Right lobe of liver (tissue), 6 donors: ENCODE data around the gene OPN1SW. TPM values are rescaled to one million over a fixed set of nuclear protein-coding genes. Genes with fewer than 3 reads are reported as not detected.

ENCODE experiments used
- ATAC-seq, 4 donors: fragments of 200-7000 bp; cut with Tn5 transposase; one replicate each; pipeline ENCODE4 v1.9.1; 2020; ENCODE audit warnings: mild to moderate bottlenecking in 4 of 4, moderate library complexity in 4 of 4
- DNase-seq, 3 donors: peaks; one replicate each; pipeline ENCODE4 v3.0.0-alpha.2; 2020
- H3K27ac ChIP-seq, 3 donors: fragments of 200-600 bp; one replicate each; pipeline ENCODE4 v1.8.0; 2022
- H3K27me3 ChIP-seq, 2 donors: fragments of 200-600 bp; one replicate each; pipeline ENCODE4 v1.8.0; 2022
- H3K36me3 ChIP-seq, 4 donors: fragments of 200-600 bp; sonication (generic) in 1 of 4; one replicate each; pipeline versions ENCODE4 v1.5.1 to v1.8.0; 2017 to 2022; ENCODE audit warnings: control low read depth in 1 of 4
- H3K4me1 ChIP-seq, 4 donors: fragments of 200-600 bp; sonication (generic) in 1 of 4; one replicate each; pipeline versions ENCODE4 v1.5.1 to v1.8.0; 2017 to 2022; ENCODE audit warnings: control low read depth in 1 of 4
- H3K4me3 ChIP-seq, 3 donors: fragments of 200-600 bp; one replicate each; pipeline ENCODE4 v1.8.0; 2022
- H3K9me3 ChIP-seq, 4 donors: fragments of 200-600 bp; sonication (generic) in 1 of 4; one replicate each; pipeline versions ENCODE4 v1.5.1 to v1.8.0; 2017 to 2022; ENCODE audit warnings: control low read depth in 1 of 4
- POLR2A ChIP-seq: fragments of 450-650 bp; IDR thresholded peaks from one replicate; pipeline ENCODE4 v1.6.1; 2017; ENCODE audit warnings: antibody characterized with exemption, mild to moderate bottlenecking
- WGBS: methylation state at CpG from one replicate; pipeline ENCODE4 v1.1.6; 2018; ENCODE audit warnings: low coverage, low lambda C conversion rate; ENCODE audit not compliant: insufficient coverage; ENCODE audit errors: missing lambda C conversion rate; 5-methylcytosine and 5-hydroxymethylcytosine counted together
- intact Hi-C, 2 donors: fragments of 100-400 bp; cut with DNase I; formaldehyde crosslinking; loops; one replicate each; pipeline versions ENCODE4 v1.11.2 to v1.14.1; 2022
- long read RNA-seq: library from polyadenylated mRNA; unstranded; transcript quantifications from one replicate; pipeline ENCODE4 v2.0.0, GENCODE V29; 2019
- total RNA-seq, 6 experiments: library from RNA; depleted of rRNA in 2 of 6; stranded (reverse); fragments of >200 nt in 2 of 6; fragmentation: NEBNext Ultra II Directional in 3 of 6; extraction: Animal tissue kit (Norgen Biotek cat#: 25700) in 3 of 6; gene quantifications; one replicate each; pipeline versions ENCODE4 v1.1.0 to v1.2.4, GENCODE V29; 2016 to 2023
- TF ChIP-seq, protein P1 (sequence below), 4 donors: fragments of 200-600 bp in 3 of 4; fragments of 450-650 bp in 1 of 4; IDR thresholded peaks; one replicate each; pipeline versions ENCODE4 v1.5.1 to v1.8.0; 2016 to 2022; ENCODE audit warnings: antibody characterized with exemption in 4 of 4, mild to moderate bottlenecking in 2 of 4
- donor health status: DM: no; HTN: yes; CAD: no.
- donor health status: DM: no; HTN: no; CAD: no.
- donor health status: DM: no; HTN: no; CAD: no.
- donor health status: DM: no; HTN: yes; CAD: no.
- donor health status: DM: no; HTN: yes; CAD: no.

The OPN1SW gene, protein sequence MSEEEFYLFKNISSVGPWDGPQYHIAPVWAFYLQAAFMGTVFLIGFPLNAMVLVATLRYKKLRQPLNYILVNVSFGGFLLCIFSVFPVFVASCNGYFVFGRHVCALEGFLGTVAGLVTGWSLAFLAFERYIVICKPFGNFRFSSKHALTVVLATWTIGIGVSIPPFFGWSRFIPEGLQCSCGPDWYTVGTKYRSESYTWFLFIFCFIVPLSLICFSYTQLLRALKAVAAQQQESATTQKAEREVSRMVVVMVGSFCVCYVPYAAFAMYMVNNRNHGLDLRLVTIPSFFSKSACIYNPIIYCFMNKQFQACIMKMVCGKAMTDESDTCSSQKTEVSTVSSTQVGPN
- total RNA-seq = not detected
- long read RNA-seq = 0 reads

DNA sequence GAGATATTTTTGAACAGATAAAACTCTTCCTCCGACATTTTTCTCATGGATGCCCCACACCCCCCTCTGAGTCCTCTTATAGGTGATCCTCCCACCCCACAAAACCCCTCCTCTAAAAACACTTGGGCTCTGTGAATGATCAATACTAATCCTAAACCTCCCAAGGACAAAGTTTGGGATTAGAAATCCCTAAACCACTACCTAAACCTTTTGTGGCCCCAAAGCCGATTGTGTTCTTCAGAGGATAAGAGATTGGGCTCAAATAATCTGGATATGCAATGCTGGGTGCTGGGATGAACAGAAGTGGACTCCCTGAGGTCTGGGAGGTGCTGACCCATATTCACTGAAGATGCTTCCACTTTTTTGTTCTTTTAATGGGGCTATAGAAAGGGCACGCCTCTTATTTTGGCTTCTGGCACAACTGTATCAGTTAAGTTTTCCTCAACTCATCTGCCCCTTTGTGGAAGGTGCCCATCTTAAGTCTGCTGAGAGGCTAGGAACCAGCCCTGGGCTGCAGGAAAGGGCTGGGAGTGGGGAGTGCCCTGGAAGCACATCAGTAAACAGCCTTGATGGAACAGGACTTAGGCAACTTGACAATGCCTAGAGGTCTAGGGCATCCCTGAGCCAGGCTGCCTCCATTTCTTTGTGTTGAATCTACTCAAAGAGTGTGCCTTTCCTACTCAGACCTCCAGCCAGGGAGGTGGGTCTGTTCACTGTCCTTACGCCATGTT is at the start of gene OPN1SW:
Gene OPN1SW, minus strand, starts transcription at position 51 of the 731 bp plus-strand sequence. Its CDS starts 13 bp downstream, at position 38.
- Histone ChIP-seq H3K4me3 (no peak within 1 kb of the TSS), H3K36me3 (peaks cover 0 to 9% (median 4%) of the 10 kb centered on the region in 4 donors), H3K9me3 (peaks cover 0 to 4% (median 0%) of the 10 kb centered on the region in 4 donors), H3K27ac (no peak within 1 kb of the TSS), H3K27me3 (no peaks in the 10 kb centered on the region), H3K4me1 (no peaks in the 10 kb centered on the region)
- intact Hi-C loops = no loop called here
- TF ChIP-seq, protein P1, sequence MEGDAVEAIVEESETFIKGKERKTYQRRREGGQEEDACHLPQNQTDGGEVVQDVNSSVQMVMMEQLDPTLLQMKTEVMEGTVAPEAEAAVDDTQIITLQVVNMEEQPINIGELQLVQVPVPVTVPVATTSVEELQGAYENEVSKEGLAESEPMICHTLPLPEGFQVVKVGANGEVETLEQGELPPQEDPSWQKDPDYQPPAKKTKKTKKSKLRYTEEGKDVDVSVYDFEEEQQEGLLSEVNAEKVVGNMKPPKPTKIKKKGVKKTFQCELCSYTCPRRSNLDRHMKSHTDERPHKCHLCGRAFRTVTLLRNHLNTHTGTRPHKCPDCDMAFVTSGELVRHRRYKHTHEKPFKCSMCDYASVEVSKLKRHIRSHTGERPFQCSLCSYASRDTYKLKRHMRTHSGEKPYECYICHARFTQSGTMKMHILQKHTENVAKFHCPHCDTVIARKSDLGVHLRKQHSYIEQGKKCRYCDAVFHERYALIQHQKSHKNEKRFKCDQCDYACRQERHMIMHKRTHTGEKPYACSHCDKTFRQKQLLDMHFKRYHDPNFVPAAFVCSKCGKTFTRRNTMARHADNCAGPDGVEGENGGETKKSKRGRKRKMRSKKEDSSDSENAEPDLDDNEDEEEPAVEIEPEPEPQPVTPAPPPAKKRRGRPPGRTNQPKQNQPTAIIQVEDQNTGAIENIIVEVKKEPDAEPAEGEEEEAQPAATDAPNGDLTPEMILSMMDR (IDR thresholded peaks at IDR 0.05) = no peak
- TF ChIP-seq POLR2A = no peak
- no peak for DNase-seq
- WGBS = 92% methylated on average over 2 of the region's 4 CpGs
- ATAC-seq = peak in 1 of 4 donors; percentile 37

DNA sequence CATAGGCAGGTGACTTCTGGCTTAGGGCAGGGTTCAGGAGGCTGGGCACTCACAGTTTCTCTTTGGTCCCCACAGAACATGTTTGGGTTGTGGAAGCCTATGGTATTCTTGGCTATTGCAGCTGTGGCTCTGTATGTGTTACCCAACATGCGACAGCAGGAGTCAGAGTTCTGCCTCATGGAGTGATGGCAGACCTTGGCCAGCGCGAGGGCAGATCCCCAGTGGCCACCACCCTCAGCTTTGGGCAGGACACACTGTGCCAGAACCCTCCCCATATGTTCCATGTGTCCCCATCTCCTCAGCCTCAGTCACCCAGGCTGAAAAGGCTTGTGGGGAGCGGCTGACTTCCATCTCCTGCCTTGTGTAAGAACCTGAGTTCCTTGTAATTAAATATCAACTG is 46.1 kb upstream of the OPN1SW start:
- no peaks in the 10 kb centered on the region for H3K27me3 ChIP-seq
- no peak for DNase-seq
- H3K9me3 ChIP-seq = no peaks in the 10 kb centered on the region
- intact Hi-C loops = no loop called here
- TF ChIP-seq POLR2A = no peak
- TF ChIP-seq, protein P1 (IDR thresholded peaks at IDR 0.05) = no peak
- H3K4me3 ChIP-seq = no peak overlapping the region
- no peaks in the 10 kb centered on the region for H3K4me1 ChIP-seq
- WGBS = 83% methylated on average over 1 of the region's 4 CpGs
- H3K27ac ChIP-seq = no peak overlapping the region
- ATAC-seq = no peak
- no peaks in the 10 kb centered on the region for H3K36me3 ChIP-seq

DNA sequence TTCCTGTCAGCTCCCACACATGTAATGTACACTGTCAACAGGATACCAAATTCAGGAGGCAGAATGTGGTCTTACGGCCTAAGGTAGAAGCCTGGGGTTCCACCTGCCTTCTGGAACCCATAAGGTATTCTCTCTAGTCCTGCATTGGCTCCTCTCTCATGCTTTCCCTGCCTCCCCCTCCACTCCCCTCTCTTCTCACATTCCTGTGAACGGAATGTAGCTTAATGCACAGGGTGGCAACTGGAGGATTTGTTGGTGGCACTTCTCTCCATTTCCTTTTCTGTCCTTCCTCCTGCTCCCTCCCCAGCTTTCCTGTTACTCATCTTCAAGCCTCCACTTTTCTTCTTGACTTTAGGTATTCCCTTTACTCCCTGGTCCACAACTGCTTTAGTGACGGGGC is 43.1 kb upstream of the OPN1SW start:
- H3K4me1 ChIP-seq = no peaks in the 10 kb centered on the region
- H3K27ac ChIP-seq = no peak overlapping the region
- WGBS = 93% methylated on average over 2 of the region's 3 CpGs
- no peaks in the 10 kb centered on the region for H3K9me3 ChIP-seq
- TF ChIP-seq, protein P1 (IDR thresholded peaks at IDR 0.05) = no peak
- no peak for TF ChIP-seq POLR2A
- H3K4me3 ChIP-seq = no peak overlapping the region
- ATAC-seq = no peak
- DNase-seq = no peak
- no peaks in the 10 kb centered on the region for H3K36me3 ChIP-seq
- H3K27me3 ChIP-seq = no peaks in the 10 kb centered on the region
- intact Hi-C loops = no loop called here

DNA sequence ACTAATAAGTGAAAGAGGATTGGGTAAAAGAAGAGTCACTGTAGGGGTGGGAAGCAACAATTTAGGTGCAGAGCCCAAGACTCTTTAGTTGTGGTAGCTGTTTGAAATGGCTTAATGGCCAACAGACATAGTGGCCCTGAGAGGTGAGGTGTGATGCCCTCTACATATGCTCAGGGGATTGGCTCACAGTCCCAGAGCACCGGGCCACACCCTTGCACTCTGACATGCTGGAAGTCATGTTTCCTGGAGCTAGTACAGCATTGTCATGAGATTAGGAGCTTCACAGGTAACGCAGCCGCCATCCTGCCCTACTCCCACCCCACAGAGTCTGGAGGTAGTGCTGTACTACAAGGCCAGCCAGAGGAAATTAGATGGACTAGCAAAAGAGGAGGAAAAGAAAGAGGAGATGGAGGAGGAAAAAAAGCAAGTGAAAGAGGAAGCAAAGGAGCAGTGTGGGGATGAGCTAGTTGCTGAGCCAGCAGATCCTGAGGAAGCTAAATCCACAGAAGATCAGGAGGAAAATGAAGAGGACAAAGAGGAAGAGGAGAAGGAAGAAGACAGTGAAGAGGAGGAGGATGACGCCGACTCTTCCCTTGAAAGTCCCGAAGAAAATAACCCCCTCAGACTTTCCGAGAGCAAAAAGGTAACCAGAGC is 39.8 kb upstream of the OPN1SW start:
- no peaks in the 10 kb centered on the region for H3K9me3 ChIP-seq
- no peak for ATAC-seq
- no peaks in the 10 kb centered on the region for H3K4me1 ChIP-seq
- no peak for DNase-seq
- H3K27ac ChIP-seq = no peak overlapping the region
- H3K27me3 ChIP-seq = no peaks in the 10 kb centered on the region
- WGBS = 33% methylated on average over 5 of the region's 7 CpGs
- no peaks in the 10 kb centered on the region for H3K36me3 ChIP-seq
- H3K4me3 ChIP-seq = no peak overlapping the region
- TF ChIP-seq POLR2A = no peak
- TF ChIP-seq, protein P1 (IDR thresholded peaks at IDR 0.05) = no peak
- intact Hi-C loops = no loop called here
